Kidney (tissue), 14 donors: ENCODE data around the gene GPR35. TPM values are rescaled to one million over a fixed set of nuclear protein-coding genes. Genes with fewer than 3 reads are reported as not detected.

Experiments
- DNase-seq, 5 donors: peaks; one replicate each; pipeline ENCODE4 v3.0.0-alpha.2; 2013 to 2020
- FAIRE-seq: peaks from 2 replicates; lab custom pipeline; 2012; peaks lifted over from hg19 to GRCh38; lab: Jason Lieb, UNC
- H3K27ac ChIP-seq, 2 donors: one replicate each; pipeline ENCODE4 v1.7.0; 2013; ENCODE audit warnings: low read depth in 2 of 2, low read length in 2 of 2, inconsistent platforms in 1 of 2
- H3K27me3 ChIP-seq: one replicate; pipeline ENCODE4 v1.7.1; 2013; ENCODE audit warnings: low read length, inconsistent platforms; ENCODE audit not compliant: control insufficient read depth, insufficient read depth
- H3K36me3 ChIP-seq, 3 donors: one replicate each; pipeline versions ENCODE4 v1.7.0 to v1.7.1; 2013; ENCODE audit warnings: low read length in 3 of 3, control low read depth in 1 of 3, inconsistent platforms in 1 of 3; ENCODE audit not compliant: insufficient read depth in 3 of 3, control insufficient read depth in 2 of 3
- H3K4me1 ChIP-seq, 3 donors: one replicate each; pipeline versions ENCODE4 v1.7.0 to v1.7.1; 2013; ENCODE audit warnings: low read length in 3 of 3, inconsistent platforms in 1 of 3, low read depth in 1 of 3; ENCODE audit not compliant: control insufficient read depth in 2 of 3, insufficient read depth in 2 of 3
- H3K4me3 ChIP-seq, 3 donors: one replicate each; pipeline versions ENCODE4 v1.7.0 to v1.8.1; 2013; ENCODE audit warnings: low read length in 3 of 3, control low read depth in 1 of 3, inconsistent platforms in 1 of 3
- H3K9ac ChIP-seq, 3 donors: one replicate each; pipeline versions ENCODE4 v1.7.0 to v1.7.1; 2013; ENCODE audit warnings: low read length in 3 of 3, control low read depth in 1 of 3, inconsistent platforms in 1 of 3
- H3K9me3 ChIP-seq, 3 donors: one replicate each; pipeline versions ENCODE4 v1.7.0 to v1.7.1; 2013; ENCODE audit warnings: low read length in 3 of 3, control low read depth in 1 of 3, inconsistent platforms in 1 of 3; ENCODE audit not compliant: control insufficient read depth in 2 of 3, insufficient read depth in 1 of 3
- CTCF ChIP-seq: IDR thresholded peaks from 3 replicates; pipeline ENCODE4 v1.5.1; 2012; ENCODE audit warnings: mild to moderate bottlenecking, moderate library complexity, borderline replicate concordance; ENCODE audit not compliant: insufficient read depth; ENCODE audit errors: extremely low read depth
- intact Hi-C: fragments of 100-400 bp; cut with DNase I; formaldehyde crosslinking; loops from one replicate; pipeline ENCODE4 v1.11.1; 2022
- polyA plus RNA-seq: library from polyadenylated mRNA; stranded (reverse); fragments of 350-450 nt; fragmentation: Illumina TruSeq; extraction: RNeasy Lipid Tissue Mini Kit (QIAGEN cat#74804); gene quantifications from one replicate; pipeline ENCODE4 v1.2.3, GENCODE V29; 2014; ENCODE audit warnings: low read depth, low replicate concordance; ENCODE audit not compliant: insufficient read depth
- total RNA-seq: library from RNA; stranded (reverse); fragmentation: NEBNext Ultra II Directional; extraction: Animal tissue kit (Norgen Biotek cat#: 25700); gene quantifications from one replicate; pipeline ENCODE4 v1.2.1, GENCODE V29; 2021
- donor health status: control.
- donor health status: control.
- donor health status: control.
- donor health status: control.
- donor health status: control.
- donor health status: DM: yes; HTN: yes; CAD: no.
- donor health status: Normal renal cell carcinoma (clear cell type).

GPR35 gene
- total and polyA plus RNA-seq, 2 donors from 2014 or later: 1.7 to 6.7 TPM

DNA sequence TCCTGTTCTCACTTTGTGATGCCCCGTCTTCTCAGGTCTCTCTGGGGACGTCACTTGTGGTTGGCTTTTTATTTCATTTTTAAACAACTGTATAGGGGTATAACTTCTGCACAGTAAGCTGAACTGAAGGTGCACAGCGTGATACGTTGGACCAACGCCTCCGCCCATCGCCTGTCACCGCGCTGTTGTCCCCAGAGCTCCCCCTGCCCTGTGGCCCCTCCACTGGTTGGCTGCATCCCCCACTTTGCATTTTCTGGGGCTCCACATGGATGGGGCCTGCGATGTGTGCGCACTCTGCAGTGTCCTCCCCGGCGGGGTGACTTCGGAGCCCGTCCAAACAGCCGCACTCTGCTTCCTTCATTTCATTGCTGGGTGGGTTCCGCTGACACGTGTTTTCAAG is 14.3 kb downstream of the GPR35 start:
- no peak overlapping the region for H3K4me3 ChIP-seq
- no peak overlapping the region for H3K27ac ChIP-seq
- TF ChIP-seq CTCF: no peak
- intact Hi-C loops: no loop called here
- H3K36me3 ChIP-seq: no peaks in the 10 kb centered on the region
- no peak for FAIRE-seq
- no peak overlapping the region for H3K9ac ChIP-seq
- no peaks in the 10 kb centered on the region for H3K4me1 ChIP-seq
- no peak for DNase-seq
- no peaks in the 10 kb centered on the region for H3K27me3 ChIP-seq
- no peaks in the 10 kb centered on the region for H3K9me3 ChIP-seq

GRCh38 chr2:240640939-240641338 is 15.7 kb downstream of the GPR35 start:
- Histone ChIP-seq H3K4me3 (no peak overlapping the region), H3K9ac (no peak overlapping the region), H3K36me3 (no peaks in the 10 kb centered on the region), H3K9me3 (no peaks in the 10 kb centered on the region), H3K27me3 (no peaks in the 10 kb centered on the region), H3K27ac (no peak overlapping the region), H3K4me1 (no peaks in the 10 kb centered on the region)
- TF ChIP-seq CTCF: no peak
- DNase-seq (peak; percentile 56 to 75 (median 65)), FAIRE-seq (no peak)
- intact Hi-C loops: no loop called here

DNA sequence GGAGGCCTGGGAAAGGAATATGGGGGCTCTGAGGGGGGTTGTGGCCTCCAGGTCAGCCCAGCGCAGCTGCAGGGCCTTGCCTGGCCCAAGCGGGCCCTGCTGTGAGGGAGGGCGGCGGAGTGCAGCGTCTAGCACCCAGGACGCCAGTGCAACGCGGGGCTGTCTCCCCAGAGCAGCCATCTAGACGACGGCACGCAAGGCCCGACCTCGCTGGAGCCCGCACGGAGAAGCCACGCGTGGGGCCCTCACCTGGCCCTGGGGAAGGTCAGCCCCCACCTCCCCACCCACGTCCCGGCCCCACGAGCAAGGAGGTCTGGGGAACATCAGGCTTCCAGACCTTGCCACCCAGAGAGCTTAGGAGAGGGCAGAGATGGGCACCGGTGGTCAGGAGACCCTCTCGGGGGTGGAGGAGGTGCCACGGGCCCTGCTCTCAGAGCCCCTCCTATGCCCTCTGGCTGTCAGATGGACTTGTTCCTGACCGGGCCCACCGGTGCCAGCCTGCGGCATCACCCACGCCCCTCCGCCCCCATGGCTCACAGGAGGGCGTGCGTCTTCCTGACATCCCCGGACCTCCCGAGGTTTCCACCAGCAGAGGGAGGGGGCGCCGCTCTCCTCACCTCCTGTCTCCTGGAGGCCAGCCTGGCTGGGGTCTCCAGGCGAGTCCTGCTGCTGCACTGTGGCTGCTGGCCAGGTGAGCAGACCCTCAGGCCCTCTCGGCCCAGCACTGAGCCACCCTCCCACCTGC is 17.0 kb downstream of the GPR35 start:
- Histone ChIP-seq H3K36me3 (no peaks in the 10 kb centered on the region), H3K9me3 (no peaks in the 10 kb centered on the region), H3K9ac (no peak overlapping the region), H3K27ac (no peak overlapping the region), H3K4me3 (no peak overlapping the region), H3K4me1 (no peaks in the 10 kb centered on the region), H3K27me3 (no peaks in the 10 kb centered on the region)
- no peak for TF ChIP-seq CTCF
- DNase-seq: peak in 2 of 5 donors; percentile 33 to 70
- intact Hi-C loops: no loop called here
- no peak for FAIRE-seq

- H3K4me1 ChIP-seq: no peaks in the 10 kb centered on the region
- no peak overlapping the region for H3K4me3 ChIP-seq
- no peak overlapping the region for H3K9ac ChIP-seq
- H3K27me3 ChIP-seq: no peaks in the 10 kb centered on the region
- no peak for FAIRE-seq
- intact Hi-C loops: no loop called here
- no peak for TF ChIP-seq CTCF
- no peaks in the 10 kb centered on the region for H3K9me3 ChIP-seq
- H3K27ac ChIP-seq: no peak overlapping the region
- DNase-seq: peak in 1 of 5 donors; percentile 55
- no peaks in the 10 kb centered on the region for H3K36me3 ChIP-seq
These were observed 17.5 kb downstream of the GPR35 start for GRCh38 chr2:240642806-240643092.
